ENCODE data around the gene UBQLN1. TPM values are rescaled to one million over a fixed set of nuclear protein-coding genes. Genes with fewer than 3 reads are reported as not detected.

Gene UBQLN1
- total RNA-seq, 1 donor from 2014 or later: 108 TPM

GRCh38 chr9:83691492-83691891 is 16.3 kb downstream of the UBQLN1 start:
- no peak for DNase-seq (ENCODE audit: low spot score)

- no peak for DNase-seq (ENCODE audit: low spot score)
These were observed 18.8 kb downstream of the UBQLN1 start for GRCh38 chr9:83688921-83689320.

- DNase-seq (ENCODE audit: low spot score): no peak
These were observed 26.3 kb downstream of the UBQLN1 start for GRCh38 chr9:83681490-83681889.

- DNase-seq (ENCODE audit: low spot score): no peak
These were observed 27.5 kb downstream of the UBQLN1 start for GRCh38 chr9:83680233-83680632.

GRCh38 chr9:83677596-83677995 is 30.2 kb downstream of the UBQLN1 start:
- DNase-seq (ENCODE audit: low spot score): no peak

- no peak for DNase-seq (ENCODE audit: low spot score)
These were observed 32.3 kb downstream of the UBQLN1 start for GRCh38 chr9:83675466-83675865.

- DNase-seq (ENCODE audit: low spot score): no peak
These were observed 36.3 kb downstream of the UBQLN1 start for GRCh38 chr9:83671451-83671850.

- no peak for DNase-seq (ENCODE audit: low spot score)
These were observed 37.4 kb downstream of the UBQLN1 start for GRCh38 chr9:83670381-83670780.

GRCh38 chr9:83669067-83669466 is 38.7 kb downstream of the UBQLN1 start:
- no peak for DNase-seq (ENCODE audit: low spot score)

GRCh38 chr9:83665580-83666200 is 42.1 kb downstream of the UBQLN1 start:
- no peak for DNase-seq (ENCODE audit: low spot score)

- no peak for DNase-seq (ENCODE audit: low spot score)
These were observed 44.8 kb downstream of the UBQLN1 start for GRCh38 chr9:83662933-83663332.

GRCh38 chr9:83656952-83657351 is 50.8 kb downstream of the UBQLN1 start:
- DNase-seq (ENCODE audit: low spot score): no peak

GRCh38 chr9:83656032-83656680 is 51.6 kb downstream of the UBQLN1 start:
- DNase-seq (ENCODE audit: low spot score): no peak

- DNase-seq (ENCODE audit: low spot score): no peak
These were observed 52.3 kb downstream of the UBQLN1 start for GRCh38 chr9:83655433-83655832.

GRCh38 chr9:83652433-83652832 is 55.3 kb downstream of the UBQLN1 start:
- no peak for DNase-seq (ENCODE audit: low spot score)

- DNase-seq (ENCODE audit: low spot score): no peak
These were observed 56.2 kb downstream of the UBQLN1 start for GRCh38 chr9:83651558-83651957.

GRCh38 chr9:83649515-83649914 is 58.2 kb downstream of the UBQLN1 start:
- no peak for DNase-seq (ENCODE audit: low spot score)

GRCh38 chr9:83649080-83649479 is 58.7 kb downstream of the UBQLN1 start:
- no peak for DNase-seq (ENCODE audit: low spot score)

GRCh38 chr9:83646500-83647239 is 61.1 kb downstream of the UBQLN1 start:
- DNase-seq (ENCODE audit: low spot score): no peak

GRCh38 chr9:83642793-83643192 is 65.0 kb downstream of the UBQLN1 start:
- no peak for DNase-seq (ENCODE audit: low spot score)

- DNase-seq (ENCODE audit: low spot score): no peak
These were observed 68.5 kb downstream of the UBQLN1 start for GRCh38 chr9:83639266-83639665.

GRCh38 chr9:83637389-83637788 is 70.4 kb downstream of the UBQLN1 start:
- DNase-seq (ENCODE audit: low spot score): no peak

GRCh38 chr9:83636813-83637212 is 70.9 kb downstream of the UBQLN1 start:
- DNase-seq (ENCODE audit: low spot score): no peak
